PC-9 (cell line): ENCODE results near the gene NUDT7. TPM values are rescaled to one million over a fixed set of nuclear protein-coding genes. Genes with fewer than 3 reads are reported as not detected.

Experiments used
- BruUV-seq: library from RNA; stranded (reverse); fragments of 400-500 nt; replicated peaks from 2 replicates; lab custom pipeline; 2021; lab: Mats Ljungman, UMichigan
- CTCF ChIA-PET: fragments of 300-600 bp; sonication (Branson Sonifier 250); formaldehyde crosslinking; loops from one replicate; lab custom pipeline; 2022; ENCODE audit warnings: antibody characterized with exemption; lab: Charles Lee
- POLR2A ChIA-PET: fragments of 300-600 bp; sonication (Branson Sonifier 250); formaldehyde crosslinking; loops from one replicate; lab custom pipeline; 2022; ENCODE audit warnings: antibody characterized with exemption; ENCODE audit not compliant: unreplicated experiment; lab: Charles Lee
- DNase-seq, 2 experiments: peaks; one replicate each; pipeline versions ENCODE4 v3.0.0 to v3.0.0-alpha.2; 2015 to 2022; ENCODE audit warnings: mixed read lengths in 1 of 2
- H2AFZ ChIP-seq: fragments of 200-600 bp; sonication (generic); 2 replicates; pipeline ENCODE4 v1.8.1; 2017; ENCODE audit warnings: antibody characterized with exemption
- H3F3A ChIP-seq: fragments of 200-600 bp; sonication (generic); 2 replicates; pipeline ENCODE4 v1.8.1; 2017; ENCODE audit warnings: antibody characterized with exemption, mild to moderate bottlenecking, low read depth; ENCODE audit not compliant: insufficient read depth
- H3K27ac ChIP-seq: fragments of 200-600 bp; sonication (generic); 2 replicates; pipeline ENCODE4 v1.6.1; 2016; ENCODE audit warnings: mixed run types
- H3K27me3 ChIP-seq: fragments of 200-600 bp; sonication (generic); 2 replicates; pipeline ENCODE4 v1.6.1; 2016; ENCODE audit warnings: low read depth, mixed run types; ENCODE audit not compliant: insufficient read depth
- H3K36me3 ChIP-seq: fragments of 200-600 bp; sonication (generic); 2 replicates; pipeline ENCODE4 v1.6.1; 2016; ENCODE audit warnings: low read depth, mixed run types
- H3K4me1 ChIP-seq: fragments of 200-600 bp; sonication (generic); replicated peaks from 2 replicates; pipeline ENCODE4 v1.6.1; 2016; ENCODE audit warnings: mixed run types; ENCODE audit not compliant: insufficient read depth
- H3K4me2 ChIP-seq: fragments of 200-600 bp; sonication (generic); 2 replicates; pipeline ENCODE4 v1.6.1; 2017; ENCODE audit warnings: mixed run types
- H3K4me3 ChIP-seq: fragments of 200-600 bp; sonication (generic); 2 replicates; pipeline ENCODE4 v1.6.1; 2016; ENCODE audit warnings: mixed run types
- H3K79me2 ChIP-seq: fragments of 200-600 bp; sonication (generic); 2 replicates; pipeline ENCODE4 v1.6.1; 2017; ENCODE audit warnings: low read depth, mixed run types
- H3K9me2 ChIP-seq: fragments of 200-600 bp; sonication (generic); 2 replicates; pipeline ENCODE4 v1.8.1; 2017; ENCODE audit warnings: mild to moderate bottlenecking; ENCODE audit not compliant: insufficient read depth
- H3K9me3 ChIP-seq: fragments of 200-600 bp; sonication (generic); 2 replicates; pipeline ENCODE4 v1.8.1; 2016; ENCODE audit warnings: low read depth; ENCODE audit not compliant: insufficient read depth
- H4K20me1 ChIP-seq: fragments of 200-600 bp; sonication (generic); 2 replicates; pipeline ENCODE4 v1.8.1; 2017; ENCODE audit not compliant: insufficient read depth
- EZH2 ChIP-seq: fragments of 200-600 bp; sonication (generic); IDR thresholded peaks from 2 replicates; pipeline ENCODE4 v1.8.0; 2017; ENCODE audit warnings: antibody characterized with exemption, low read depth
- intact Hi-C: fragments of 100-400 bp; cut with micrococcal nuclease; formaldehyde crosslinking; loops from one replicate; pipeline ENCODE4 v1.10.0; 2022; ENCODE audit not compliant: unreplicated experiment
- total RNA-seq: library from RNA; stranded (reverse); gene quantifications from 2 replicates; pipeline ENCODE4 v1.2.3, GENCODE V29; 2021
- TF ChIP-seq, protein P1 (sequence below): fragments of 200-600 bp; sonication (generic); conservative IDR thresholded peaks from 2 replicates; pipeline ENCODE4 v1.6.1; 2017; ENCODE audit warnings: mixed run types, antibody characterized with exemption, mild to moderate bottlenecking, moderate library complexity

NUDT7 gene
- total RNA-seq, 1 experiment from 2014 or later: not detected

DNA sequence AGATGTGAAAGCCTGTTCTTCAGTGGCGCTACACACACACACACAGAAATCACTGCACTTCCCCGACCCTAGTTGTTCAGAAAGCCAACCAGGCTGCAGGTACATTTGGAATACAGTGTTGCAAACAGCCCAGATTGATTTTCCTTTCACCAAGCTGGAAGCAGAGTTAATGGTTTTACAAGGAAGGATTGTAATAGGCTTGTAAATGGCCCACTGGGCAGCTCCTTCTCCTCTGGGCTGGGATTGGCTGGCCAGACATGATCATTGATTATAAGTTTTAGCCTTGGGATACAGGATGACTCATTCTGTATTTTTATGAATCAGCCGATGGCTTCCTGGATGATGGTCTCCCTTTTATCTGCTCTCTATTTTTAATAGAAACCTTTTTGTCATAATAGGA is 68.6 kb downstream of the NUDT7 start:
- Histone ChIP-seq H2AFZ (no peak overlapping the region), H3K4me2 (no peak overlapping the region), H3K4me3 (no peak overlapping the region), H3K79me2 (no peaks in the 10 kb centered on the region), H3K27me3 (peaks cover 42% of the 10 kb centered on the region), H3F3A (no peaks in the 10 kb centered on the region), H3K9me3 (no peaks in the 10 kb centered on the region), H3K9me2 (no peaks in the 10 kb centered on the region), H3K4me1 (no peaks in the 10 kb centered on the region), H3K27ac (no peak overlapping the region), H4K20me1 (no peaks in the 10 kb centered on the region; the same call in 1 of the 2 replicates), H3K36me3 (no peaks in the 10 kb centered on the region)
- intact Hi-C loops: no loop called here
- no peak for TF ChIP-seq EZH2
- TF ChIP-seq, protein P1, sequence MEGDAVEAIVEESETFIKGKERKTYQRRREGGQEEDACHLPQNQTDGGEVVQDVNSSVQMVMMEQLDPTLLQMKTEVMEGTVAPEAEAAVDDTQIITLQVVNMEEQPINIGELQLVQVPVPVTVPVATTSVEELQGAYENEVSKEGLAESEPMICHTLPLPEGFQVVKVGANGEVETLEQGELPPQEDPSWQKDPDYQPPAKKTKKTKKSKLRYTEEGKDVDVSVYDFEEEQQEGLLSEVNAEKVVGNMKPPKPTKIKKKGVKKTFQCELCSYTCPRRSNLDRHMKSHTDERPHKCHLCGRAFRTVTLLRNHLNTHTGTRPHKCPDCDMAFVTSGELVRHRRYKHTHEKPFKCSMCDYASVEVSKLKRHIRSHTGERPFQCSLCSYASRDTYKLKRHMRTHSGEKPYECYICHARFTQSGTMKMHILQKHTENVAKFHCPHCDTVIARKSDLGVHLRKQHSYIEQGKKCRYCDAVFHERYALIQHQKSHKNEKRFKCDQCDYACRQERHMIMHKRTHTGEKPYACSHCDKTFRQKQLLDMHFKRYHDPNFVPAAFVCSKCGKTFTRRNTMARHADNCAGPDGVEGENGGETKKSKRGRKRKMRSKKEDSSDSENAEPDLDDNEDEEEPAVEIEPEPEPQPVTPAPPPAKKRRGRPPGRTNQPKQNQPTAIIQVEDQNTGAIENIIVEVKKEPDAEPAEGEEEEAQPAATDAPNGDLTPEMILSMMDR: no peak
- BruUV-seq: no TSS peak
- CTCF ChIA-PET: interaction anchor here (0.7 kb wide), 1 partner anchor 1451 kb away, joined by 3 read pairs; no protein-coding TSS in a partner anchor
- POLR2A ChIA-PET: no interaction called here
- DNase-seq: no peak

Other genes starting within 250 kb of the NUDT7 start
- not detected in 2 replicates for gene VAT1L, start 66.0 kb downstream of the NUDT7 start, total RNA-seq